BE2C (cell line): Measurements from ENCODE around the gene HEATR5B.

ENCODE experiments used
- DNase-seq: peaks from one replicate; pipeline ENCODE4 v3.0.0-alpha.2; 2020
- H3K27me3 ChIP-seq: fragments of 250-450 bp; sonication (Bioruptor Pico); 2 replicates; pipeline ENCODE4 v1.5.1; 2020; ENCODE audit warnings: mild to moderate bottlenecking
- H3K36me3 ChIP-seq: fragments of 250-450 bp; sonication (Bioruptor Pico); 2 replicates; pipeline ENCODE4 v1.5.1; 2020; ENCODE audit warnings: mild to moderate bottlenecking
- H3K4me1 ChIP-seq: fragments of 250-450 bp; sonication (Bioruptor Pico); 2 replicates; pipeline ENCODE4 v1.5.1; 2020
- H3K4me3 ChIP-seq: 2 replicates; pipeline ENCODE4 v1.5.1; 2011; ENCODE audit warnings: low read depth, low read length
- H3K9me3 ChIP-seq: fragments of 250-450 bp; sonication (Bioruptor Pico); 2 replicates; pipeline ENCODE4 v1.5.1; 2020
- TF ChIP-seq, protein P1 (sequence below): IDR thresholded peaks from 2 replicates; pipeline ENCODE4 v1.5.1; 2012; ENCODE audit warnings: mild to moderate bottlenecking, low read depth, low read length

HEATR5B gene

DNA sequence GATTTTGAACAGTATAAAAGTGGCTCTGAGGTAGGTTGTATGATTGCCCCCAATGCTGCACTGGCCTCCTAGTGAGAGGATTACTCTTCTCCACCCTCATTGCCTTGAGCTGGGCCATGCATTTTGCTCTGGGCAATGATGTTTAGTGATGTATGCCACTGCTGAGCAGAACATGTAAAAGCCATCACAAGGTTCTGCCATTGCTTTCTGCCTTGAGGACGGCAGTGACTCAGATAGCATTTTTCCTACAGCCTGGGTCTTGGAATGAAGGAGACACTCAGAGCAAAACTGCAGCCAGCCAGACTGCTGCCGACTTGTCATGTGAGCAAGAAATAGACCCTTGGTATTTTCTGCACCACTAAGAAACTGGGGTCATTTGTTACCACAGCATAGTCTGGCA lies 27.8 kb upstream of the HEATR5B start:
- no peak for DNase-seq
- TF ChIP-seq, protein P1, sequence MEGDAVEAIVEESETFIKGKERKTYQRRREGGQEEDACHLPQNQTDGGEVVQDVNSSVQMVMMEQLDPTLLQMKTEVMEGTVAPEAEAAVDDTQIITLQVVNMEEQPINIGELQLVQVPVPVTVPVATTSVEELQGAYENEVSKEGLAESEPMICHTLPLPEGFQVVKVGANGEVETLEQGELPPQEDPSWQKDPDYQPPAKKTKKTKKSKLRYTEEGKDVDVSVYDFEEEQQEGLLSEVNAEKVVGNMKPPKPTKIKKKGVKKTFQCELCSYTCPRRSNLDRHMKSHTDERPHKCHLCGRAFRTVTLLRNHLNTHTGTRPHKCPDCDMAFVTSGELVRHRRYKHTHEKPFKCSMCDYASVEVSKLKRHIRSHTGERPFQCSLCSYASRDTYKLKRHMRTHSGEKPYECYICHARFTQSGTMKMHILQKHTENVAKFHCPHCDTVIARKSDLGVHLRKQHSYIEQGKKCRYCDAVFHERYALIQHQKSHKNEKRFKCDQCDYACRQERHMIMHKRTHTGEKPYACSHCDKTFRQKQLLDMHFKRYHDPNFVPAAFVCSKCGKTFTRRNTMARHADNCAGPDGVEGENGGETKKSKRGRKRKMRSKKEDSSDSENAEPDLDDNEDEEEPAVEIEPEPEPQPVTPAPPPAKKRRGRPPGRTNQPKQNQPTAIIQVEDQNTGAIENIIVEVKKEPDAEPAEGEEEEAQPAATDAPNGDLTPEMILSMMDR: no peak
- Histone ChIP-seq H3K4me1 (no peaks in the 10 kb centered on the region), H3K36me3 (peaks cover 24% of the 10 kb centered on the region), H3K27me3 (no peaks in the 10 kb centered on the region), H3K4me3 (no peak overlapping the region), H3K9me3 (no peaks in the 10 kb centered on the region)

DNA sequence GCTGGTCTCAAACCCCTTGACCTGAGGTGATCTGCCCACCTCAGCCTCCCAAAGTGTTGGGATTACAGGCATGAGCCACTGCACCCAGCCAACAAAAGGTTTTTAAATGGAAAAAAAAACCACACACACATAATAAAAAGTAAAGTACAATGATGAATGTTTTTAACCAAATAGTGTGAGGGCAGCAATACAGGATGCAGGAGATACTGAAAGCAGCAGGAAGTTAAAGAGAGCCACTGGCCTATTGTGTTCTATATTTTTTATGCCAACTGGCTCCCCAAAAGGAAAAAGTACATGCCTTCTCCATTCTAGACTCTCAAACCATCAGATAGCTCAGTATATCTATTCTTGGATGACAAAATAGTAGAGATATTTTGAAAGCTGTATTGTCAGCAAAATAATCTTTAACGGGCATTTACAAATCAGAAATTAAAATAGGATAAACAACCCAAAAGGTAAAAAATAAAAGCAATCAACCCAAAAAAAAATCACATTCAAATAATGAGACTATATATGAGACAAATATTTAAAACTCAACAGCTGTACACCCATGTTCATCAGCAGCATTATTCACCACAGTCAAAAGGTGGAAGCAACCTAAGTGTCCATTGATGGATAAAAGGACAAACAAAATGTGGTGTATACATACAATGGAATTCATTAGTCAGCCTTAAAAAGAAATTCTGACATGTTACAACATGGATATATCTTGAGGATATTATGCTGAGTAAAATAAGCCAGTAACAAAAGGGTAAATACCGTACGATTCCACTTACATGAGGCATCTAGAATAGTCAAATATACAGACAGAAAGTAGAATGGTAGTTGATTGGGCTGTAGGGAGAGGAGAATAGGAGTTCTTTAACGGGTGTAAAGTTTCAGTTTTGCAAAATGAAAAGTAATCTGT lies 26.4 kb upstream of the HEATR5B start:
- TF ChIP-seq, protein P1: no peak
- Histone ChIP-seq H3K9me3 (no peaks in the 10 kb centered on the region), H3K36me3 (peaks cover 24% of the 10 kb centered on the region), H3K4me3 (no peak overlapping the region), H3K4me1 (no peaks in the 10 kb centered on the region), H3K27me3 (no peaks in the 10 kb centered on the region)
- no peak for DNase-seq

DNA sequence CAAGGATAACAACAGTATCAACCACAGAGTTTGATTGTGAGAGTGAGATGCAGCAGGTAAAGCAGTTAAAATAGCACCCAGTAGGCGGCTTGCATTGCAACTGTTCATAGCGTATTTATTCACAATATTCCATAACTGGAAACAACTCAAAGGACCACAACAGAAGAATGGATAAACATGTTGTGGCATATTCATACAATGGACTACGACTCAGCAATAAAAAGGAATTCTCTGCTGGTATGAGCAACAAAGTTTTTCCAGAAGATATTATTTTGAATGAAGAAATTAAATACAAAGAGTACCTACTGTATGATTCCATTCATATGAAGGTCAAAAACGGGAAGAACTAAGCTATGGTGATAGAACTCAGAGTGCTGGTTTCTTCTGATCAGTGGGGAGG lies 25.4 kb upstream of the HEATR5B start:
- H3K27me3 ChIP-seq: no peaks in the 10 kb centered on the region
- H3K9me3 ChIP-seq: no peaks in the 10 kb centered on the region
- no peaks in the 10 kb centered on the region for H3K4me1 ChIP-seq
- H3K4me3 ChIP-seq: no peak overlapping the region
- H3K36me3 ChIP-seq: peaks cover 24% of the 10 kb centered on the region
- TF ChIP-seq, protein P1: no peak
- DNase-seq: no peak

DNA sequence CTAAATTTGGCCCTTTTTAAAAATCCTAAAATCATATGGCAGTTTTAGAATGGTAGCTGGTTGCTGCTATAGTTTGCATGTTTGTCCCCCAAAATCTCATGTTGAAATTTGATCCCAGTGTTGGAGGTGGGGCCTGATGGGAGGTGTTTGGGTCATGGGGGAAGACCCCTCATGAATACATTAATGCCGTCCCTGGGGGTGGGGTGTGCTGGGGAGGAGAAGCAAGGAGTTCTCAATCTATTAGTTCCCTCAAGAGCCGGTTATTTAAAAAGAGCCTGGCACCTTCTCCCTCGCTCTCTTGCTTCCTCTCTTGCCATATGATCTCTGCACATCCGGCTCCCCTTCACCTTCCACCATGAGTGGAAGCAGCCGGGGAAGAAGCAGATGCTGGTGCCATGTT lies 21.0 kb upstream of the HEATR5B start:
- Histone ChIP-seq H3K27me3 (no peaks in the 10 kb centered on the region), H3K4me3 (no peak overlapping the region), H3K36me3 (peaks cover 24% of the 10 kb centered on the region), H3K9me3 (no peaks in the 10 kb centered on the region), H3K4me1 (no peaks in the 10 kb centered on the region)
- TF ChIP-seq, protein P1: no peak
- no peak for DNase-seq

DNA sequence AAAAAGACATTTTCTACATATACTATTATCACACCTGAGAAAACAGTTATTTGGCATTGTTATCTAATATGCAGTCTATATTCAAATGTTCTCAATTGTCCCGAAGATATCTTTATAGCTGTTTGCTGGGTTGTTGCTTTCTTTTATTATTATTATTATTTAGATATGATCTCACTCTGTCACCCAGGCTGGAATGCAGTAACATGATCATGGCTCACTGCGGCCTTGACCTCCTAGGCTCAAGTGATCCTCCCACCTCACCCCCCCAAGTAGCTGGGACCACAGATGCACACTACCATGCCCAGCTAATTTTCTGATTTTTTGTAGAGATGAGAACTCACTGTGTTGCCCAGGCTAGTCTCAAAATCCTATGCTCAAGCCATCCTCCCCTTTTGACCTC lies 20.0 kb upstream of the HEATR5B start:
- TF ChIP-seq, protein P1: no peak
- no peak for DNase-seq
- H3K4me1 ChIP-seq: no peaks in the 10 kb centered on the region

DNA sequence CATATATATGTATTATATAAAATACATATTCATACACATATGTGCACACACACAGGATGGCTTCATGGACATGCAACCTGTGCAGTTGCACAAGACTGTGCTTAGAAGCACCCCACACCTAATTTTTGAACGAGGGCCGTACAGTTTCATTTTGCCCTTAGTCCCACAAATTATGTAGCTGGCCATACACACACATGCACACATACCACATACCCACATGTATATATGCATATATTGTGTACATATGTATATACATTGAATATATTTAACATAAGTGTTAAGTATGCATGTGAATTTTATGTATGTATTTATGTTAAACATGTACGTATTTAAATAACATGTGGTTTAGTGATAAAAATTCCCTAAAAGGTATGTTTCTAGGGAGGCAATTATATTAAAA lies 18.4 kb upstream of the HEATR5B start:
- H3K4me3 ChIP-seq: no peak overlapping the region
- TF ChIP-seq, protein P1: no peak
- DNase-seq: no peak
- no peaks in the 10 kb centered on the region for H3K9me3 ChIP-seq
- no peaks in the 10 kb centered on the region for H3K27me3 ChIP-seq
- peaks cover 9% of the 10 kb centered on the region for H3K36me3 ChIP-seq
- no peaks in the 10 kb centered on the region for H3K4me1 ChIP-seq

More for the DNA sequence above, 20.0 kb upstream of the HEATR5B start:
- no peaks in the 10 kb centered on the region for H3K27me3 ChIP-seq
- peaks cover 24% of the 10 kb centered on the region for H3K36me3 ChIP-seq
- no peak overlapping the region for H3K4me3 ChIP-seq
- H3K9me3 ChIP-seq: no peaks in the 10 kb centered on the region
